ENCODE measurements around the gene GCLC. TPM values are rescaled to one million over a fixed set of nuclear protein-coding genes. Genes with fewer than 3 reads are reported as not detected.

GCLC gene
- total RNA-seq, 1 donor from 2014 or later, result 34.7 TPM

DNA sequence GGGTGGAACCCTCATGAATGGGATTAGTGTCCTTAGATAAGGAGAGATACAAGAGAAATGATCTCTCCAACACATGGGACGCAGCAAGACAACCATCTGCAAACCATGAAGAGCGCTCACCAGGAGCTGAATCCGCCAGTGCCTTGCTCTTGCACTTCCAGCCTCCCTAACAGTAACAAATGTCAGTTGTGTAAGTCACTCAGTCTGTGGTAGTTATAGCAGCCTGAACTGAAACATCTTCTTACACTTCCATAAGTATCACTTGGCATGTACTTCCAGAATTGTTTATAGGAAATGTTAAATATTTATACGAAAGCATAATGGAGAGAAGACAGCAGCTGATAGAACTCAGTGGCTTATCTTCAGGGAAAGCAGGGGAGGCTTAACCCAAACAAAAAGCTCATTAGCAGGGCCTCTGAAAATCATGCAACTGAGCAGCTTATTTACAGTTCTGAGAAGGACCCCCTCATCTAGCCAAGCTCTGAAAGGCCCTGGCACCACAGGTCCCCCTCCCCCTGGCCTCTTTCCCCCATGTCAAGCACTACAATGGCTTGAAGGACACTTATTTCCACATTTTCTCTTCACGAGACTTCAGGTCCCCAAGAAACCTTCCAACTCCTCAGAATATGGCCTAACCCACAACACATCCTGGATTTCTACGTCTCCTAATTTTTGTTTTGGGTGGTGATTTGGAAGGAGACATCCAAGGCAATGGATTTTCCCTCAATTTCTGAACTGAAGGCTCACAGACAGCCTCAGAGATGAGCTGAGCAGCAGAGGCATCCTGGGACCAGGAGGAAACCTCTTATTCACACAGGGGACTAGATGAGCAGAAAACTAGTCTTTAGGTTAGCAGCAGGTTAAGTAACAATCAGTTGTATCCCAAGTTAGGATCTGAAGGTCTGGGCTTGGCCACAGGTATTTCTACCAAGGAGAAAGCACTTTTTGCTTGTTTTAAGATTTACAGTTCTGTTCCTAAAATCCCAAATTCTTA is 49.1 kb downstream of the GCLC start:
- intact Hi-C loops (cut with micrococcal nuclease), result no loop called here

DNA sequence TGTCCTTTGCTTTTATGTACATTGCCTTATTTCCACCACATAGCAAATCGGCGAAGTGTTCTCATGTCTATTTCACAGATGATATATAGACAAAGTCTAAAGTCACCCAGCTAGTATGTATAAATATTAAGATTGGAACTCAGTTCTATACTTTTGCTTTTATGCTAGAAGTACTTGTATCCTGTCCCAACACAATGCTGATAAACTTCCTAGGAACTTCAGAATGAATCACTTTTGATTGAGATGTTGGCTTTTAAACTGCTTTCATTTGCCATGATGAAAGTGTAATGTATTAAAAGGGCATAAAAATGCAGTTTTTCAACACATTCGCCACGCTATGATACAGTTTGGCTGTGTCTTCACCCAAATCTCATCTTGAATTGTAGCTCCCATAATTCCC is 50.8 kb downstream of the GCLC start:
- intact Hi-C loops (cut with micrococcal nuclease), result loop anchor here (5.0 kb wide), 1 partner anchor 298 kb away; no protein-coding TSS in a partner anchor

DNA sequence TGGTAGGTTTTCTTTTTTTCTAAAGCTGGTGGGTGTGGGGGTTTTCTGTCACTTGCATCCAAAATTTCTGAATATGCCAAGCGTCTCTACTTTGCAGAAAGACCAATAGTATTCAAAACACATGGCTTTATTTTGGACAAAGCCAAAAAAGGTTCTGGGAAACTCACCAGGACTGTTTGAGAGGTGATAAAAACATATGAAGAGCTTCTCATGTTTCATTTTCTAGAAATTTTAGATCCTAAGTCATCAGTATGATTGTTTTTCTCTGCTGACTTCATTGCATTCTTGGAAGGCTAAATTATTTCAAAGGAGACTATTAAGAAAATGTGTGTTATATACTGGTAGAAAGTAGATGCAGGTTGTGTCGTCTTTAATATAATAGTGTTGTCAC is 51.3 kb downstream of the GCLC start:
- intact Hi-C loops (cut with micrococcal nuclease), result loop anchor here (1.0 to 5.0 kb wide), 6 partner anchors 51 to 299 kb away; partner anchors contain the start of gene GCLC

DNA sequence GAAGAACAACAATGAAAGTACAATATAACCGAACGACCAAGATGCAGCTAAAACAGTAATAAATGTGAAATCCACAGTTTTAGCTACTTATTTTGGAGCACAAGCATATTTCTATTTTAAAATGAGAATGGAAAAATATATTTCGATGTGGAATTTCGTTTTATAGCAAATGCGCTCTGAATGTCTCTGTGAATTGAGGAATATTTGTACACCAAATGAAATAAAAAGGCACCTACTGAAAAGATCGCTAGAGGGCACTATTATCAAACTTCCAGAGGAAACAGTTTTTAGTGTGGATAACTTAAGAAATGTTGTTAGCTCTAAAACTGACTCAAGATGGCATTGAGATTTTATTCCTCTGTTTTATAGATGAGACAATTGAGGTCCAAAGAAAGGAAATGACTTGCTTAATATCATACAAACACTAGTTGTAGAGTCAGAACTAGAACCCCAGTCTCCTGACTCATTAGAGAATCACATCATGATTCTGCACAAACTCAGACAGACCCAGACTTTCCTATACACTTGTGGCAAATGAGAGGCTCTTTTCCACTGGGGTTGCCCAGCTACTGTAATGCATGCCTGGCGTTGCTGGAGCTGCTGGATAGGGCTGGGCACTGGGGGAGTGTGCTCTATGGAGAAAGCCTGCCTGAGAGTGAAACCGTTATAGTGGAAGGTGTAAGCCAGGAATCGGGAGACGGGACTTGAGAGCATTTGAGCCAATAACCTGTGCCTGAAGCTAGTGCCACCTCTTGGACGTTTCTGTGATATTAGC is 51.9 kb downstream of the GCLC start:
- intact Hi-C loops (cut with micrococcal nuclease), result loop anchor here (1.0 to 5.0 kb wide), 6 partner anchors 52 to 299 kb away; partner anchors contain the start of gene GCLC

DNA sequence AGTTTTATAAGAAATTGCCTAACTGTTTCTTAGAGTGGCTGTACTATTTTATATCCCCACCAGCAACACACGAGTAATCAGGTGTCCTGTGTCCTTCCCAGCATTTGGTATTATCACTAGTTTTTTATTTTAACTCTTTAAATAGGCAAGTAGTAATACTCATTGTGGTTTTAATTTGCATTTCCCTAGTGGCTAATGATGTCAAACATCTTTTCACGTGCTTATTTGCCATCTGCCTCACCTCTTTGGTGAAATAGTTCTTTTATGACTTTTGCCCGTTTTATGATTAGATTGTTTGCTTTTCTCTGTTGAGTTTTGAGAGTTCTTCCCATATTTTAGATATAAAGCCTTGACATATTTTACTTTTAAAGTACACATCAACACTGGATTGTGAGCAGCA is 57.8 kb downstream of the GCLC start:
- intact Hi-C loops (cut with micrococcal nuclease), result no loop called here

DNA sequence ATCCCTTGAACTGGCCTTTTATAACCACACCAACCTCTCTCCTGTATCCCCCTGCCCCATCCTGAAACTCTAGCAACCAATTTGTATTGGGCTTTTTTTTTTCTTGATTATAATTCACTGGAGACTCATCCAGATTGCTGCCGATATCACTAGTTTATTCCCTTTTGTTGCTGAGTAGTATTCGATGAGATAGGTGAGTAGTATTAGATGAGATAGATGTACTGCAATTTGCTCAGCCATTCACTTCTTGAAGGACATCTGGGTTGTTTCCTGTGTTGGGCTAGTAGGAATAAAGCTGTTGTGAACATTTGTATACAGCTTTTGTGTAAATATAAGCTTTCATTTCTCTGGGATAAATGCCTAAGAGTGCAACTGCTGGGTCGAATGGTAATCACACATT is 58.2 kb downstream of the GCLC start:
- intact Hi-C loops (cut with micrococcal nuclease), result no loop called here

DNA sequence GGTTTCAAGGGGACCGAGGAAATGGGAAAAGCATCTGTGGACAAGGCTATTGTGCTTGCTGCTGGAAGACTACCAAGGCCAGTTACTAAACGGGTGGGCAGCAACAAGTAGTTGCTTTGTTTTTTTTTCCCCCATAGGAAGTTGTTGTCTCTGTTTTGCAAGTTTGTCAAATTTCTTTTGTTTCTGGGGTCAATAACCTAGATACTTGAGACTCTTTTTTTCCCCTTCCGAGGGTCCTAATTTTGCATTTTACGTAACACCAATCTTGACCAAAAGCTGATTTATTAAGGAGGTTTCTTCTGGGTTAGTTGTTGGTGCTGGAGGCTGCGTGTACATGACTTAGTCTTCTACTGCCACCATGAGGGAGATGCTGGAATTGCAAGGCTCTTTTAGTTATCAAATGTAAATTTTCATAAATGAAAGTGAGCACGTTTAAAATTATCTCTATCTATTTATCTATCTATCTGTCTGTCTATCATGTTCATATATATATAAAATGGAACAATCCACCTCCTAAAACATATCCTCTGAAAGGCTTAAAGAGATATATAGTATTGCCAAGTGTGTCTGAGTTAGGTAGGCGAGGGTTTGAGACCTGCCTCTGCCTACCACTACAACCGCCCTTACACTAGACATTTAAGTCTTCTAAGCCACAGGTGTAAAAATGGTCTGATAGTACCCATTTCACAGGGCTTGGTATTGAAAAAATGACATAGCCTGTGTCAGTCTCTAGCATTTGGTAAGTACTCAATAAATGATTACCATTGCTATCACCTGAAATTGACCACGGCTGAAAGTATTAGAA is 60.2 kb downstream of the GCLC start:
- intact Hi-C loops (cut with micrococcal nuclease), result loop anchor here (1.0 to 5.0 kb wide), 8 partner anchors 47 to 760 kb away; partner anchors contain the start of gene FBXO9

DNA sequence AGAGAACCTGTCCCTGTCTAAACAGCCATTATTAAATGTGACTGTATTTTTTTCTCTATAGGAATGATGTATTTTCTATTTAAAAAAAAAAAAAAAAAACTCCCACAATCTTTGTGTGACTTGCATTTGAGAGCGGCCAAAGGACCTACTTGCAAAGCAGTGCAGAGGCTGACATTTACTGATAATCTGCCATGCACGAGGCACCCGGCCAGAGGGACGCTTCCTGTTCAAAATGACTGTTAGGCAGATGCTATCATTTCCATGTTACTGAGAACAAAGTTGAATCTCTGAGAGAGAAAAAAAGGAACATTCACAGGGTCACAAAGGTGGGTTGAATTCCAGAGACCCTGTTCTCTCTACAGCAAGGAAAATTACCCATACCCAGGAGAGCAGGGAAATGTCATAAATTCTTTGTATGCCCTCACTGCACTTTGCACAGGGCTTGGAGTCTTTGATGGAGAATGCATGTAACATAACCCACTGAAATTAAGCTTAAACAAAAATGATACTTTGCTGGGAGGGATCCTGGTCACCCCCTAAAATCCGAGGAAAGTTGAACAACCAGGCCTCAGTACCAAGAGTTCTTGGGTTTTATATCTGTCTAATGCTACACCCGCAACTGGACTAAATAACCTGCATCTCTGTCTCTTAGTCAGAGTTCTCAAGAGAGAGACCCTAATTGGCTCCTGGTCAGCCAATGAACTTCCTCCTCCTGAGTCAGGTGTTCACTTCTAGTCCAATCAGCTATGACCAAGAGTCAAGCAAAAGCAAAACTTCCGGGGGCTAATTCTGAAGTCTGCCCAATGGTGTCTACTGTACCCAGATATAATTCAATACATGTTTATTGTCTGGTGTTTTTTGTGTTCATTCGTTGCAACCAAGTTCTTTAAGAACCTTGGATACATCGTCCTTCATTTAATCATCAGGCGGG is 61.2 kb downstream of the GCLC start:
- intact Hi-C loops (cut with micrococcal nuclease), result loop anchor here (1.0 to 5.0 kb wide), 8 partner anchors 46 to 759 kb away; partner anchors contain the start of gene FBXO9

DNA sequence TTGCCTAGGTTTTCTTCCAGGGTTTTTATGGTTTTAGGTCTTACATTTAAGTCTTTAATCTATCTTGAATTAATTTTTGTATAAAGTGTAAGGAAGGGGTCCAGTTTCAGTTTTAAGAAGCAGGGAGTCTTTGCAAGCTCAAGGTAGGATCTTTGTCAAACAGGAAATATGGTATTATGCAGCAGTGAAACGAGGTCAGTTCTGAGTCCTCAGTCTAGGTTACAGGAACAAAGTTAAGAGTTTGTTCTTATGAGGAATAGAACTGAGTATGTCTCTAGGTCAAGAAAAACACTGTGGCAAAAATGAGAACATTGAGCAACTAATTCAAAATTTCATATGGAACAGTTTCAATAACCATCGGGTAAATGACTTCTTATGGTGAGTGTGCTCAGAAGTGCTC is 63.6 kb downstream of the GCLC start:
- intact Hi-C loops (cut with micrococcal nuclease), result loop anchor here (5.0 kb wide), 4 partner anchors 44 to 294 kb away; no protein-coding TSS in a partner anchor

DNA sequence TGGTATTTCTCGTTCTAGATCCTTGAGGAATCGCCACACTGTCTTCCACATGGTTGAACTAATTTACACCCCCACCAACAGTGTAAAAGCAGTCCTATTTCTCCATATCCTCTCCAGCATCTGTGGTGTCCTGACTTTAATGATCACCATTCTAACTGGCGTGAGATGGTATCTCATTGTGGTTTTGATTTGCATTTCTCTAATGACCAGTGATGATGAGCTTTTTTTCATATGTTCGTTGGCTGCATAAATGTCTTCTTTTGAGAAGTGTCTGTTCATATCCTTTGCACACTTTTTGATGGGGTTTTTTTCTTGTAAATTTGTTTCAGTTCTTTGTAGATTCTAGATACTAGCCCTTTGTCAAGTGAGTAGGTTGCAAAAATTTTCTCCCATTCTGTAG is 64.1 kb downstream of the GCLC start:
- intact Hi-C loops (cut with micrococcal nuclease), result loop anchor here (5.0 kb wide), 4 partner anchors 43 to 293 kb away; no protein-coding TSS in a partner anchor

DNA sequence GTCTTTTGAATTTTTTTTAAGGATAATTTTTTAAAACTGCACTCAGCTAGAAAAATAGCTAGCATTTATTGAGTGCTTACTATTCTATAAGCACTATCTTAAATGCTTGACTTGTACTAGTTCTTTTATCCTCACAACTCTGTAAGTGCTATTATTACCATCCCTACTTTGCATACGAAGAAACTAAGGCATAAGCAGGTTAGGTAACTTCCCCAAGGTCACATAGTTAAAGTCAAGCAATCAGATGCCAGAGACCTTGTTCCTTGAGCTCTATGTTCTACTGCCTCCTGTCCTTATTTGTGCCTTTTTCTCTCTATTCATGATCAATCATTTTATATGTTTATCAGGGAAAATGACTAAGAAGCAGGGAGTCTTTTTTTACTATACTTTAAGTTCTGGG is 65.0 kb downstream of the GCLC start:
- intact Hi-C loops (cut with micrococcal nuclease), result loop anchor here (5.0 kb wide), 4 partner anchors 43 to 293 kb away; no protein-coding TSS in a partner anchor

DNA sequence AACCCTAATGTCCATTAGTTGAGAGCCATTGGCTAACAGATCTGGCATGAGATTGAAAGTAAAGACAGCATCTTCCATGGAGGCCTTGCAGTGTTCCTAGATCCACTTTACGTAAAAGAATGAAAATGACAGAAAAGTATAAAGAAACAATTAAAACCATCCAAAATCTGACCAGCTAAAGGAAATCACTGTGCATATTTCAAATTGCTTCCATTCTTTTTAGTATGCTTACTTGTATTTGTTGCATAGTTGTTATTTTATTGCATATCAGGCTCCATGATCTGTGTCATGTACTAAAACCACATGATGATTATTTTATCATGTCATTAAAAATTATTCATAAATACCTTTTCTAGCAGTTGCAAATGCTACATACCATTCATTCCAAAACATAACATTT is 67.9 kb downstream of the GCLC start:
- intact Hi-C loops (cut with micrococcal nuclease), result no loop called here

DNA sequence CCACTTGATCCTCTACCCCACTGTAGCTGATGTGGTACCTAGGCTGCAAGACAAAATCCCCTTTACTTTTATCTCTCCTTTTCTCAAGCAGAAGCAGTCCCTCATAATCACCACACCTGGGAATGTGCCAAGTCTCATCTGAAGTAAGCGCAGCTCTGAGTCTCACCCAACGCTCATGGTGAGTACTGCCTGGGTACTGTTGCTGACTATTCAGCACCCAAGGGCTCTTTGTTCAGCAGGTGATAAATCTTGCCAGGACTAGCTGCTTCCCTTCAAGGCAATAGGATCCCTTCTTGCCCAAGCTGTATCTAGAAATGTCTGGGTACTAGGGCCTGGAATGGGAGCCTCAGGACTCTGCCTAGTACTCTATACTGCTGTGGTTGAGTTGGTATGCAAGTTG is 70.9 kb downstream of the GCLC start:
- intact Hi-C loops (cut with micrococcal nuclease), result no loop called here

DNA sequence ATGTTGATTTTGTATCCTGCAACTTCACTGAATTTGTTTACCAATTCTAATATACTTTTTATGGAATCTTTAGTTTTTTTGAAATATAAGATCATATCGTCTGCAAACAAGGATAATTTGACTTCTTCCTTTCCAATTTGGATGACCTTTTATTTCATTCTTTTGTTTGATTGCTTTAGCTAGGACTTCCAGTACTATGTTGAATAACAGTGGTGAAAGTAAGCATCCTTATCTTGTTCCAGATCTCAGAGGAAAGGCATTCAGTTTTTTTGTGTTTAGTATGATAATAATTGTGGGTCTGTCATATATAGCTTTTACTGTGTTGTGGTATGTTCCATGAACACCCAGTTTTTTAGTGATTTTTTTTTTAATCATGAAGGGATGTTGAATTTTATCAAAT is 75.7 kb downstream of the GCLC start:
- intact Hi-C loops (cut with micrococcal nuclease), result no loop called here

DNA sequence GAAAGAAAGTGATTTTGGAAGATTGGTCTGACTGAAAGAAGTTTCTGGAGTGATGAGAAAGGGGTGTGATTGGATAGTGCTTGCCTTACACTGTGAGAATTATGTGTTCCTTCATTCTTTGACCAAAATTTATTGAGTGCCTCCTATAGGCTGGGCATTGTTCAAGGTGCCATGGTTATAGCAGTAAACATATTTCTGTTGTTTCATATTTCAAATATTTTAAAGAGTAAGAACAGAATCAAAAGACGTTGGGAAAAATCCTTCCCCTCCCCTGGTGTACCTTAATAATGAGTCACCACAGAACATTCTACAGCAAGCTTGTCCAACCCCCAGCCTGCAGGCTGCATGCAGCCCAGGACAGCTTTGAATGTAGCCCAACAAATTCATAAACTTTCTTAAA is 78.6 kb downstream of the GCLC start:
- intact Hi-C loops (cut with micrococcal nuclease), result no loop called here

DNA sequence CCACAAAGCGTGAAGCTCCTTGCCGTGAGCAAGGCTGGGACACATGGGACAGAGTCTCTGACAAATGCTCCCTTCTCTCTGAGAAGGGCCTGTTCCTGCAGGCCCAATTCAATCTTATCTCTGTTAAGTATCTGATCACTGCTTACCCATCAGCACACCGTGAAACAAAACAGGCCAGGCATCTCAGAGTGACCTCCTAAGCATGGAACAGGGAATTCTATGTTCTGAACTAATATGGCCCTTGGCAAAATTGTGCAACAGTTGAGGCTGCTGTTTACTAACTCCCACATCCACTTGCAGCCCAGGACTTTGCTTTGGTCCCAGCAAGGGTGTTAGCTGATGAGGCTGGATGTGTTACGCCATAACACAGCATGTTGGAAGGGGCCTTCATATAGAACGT is 79.2 kb downstream of the GCLC start:
- intact Hi-C loops (cut with micrococcal nuclease), result no loop called here

DNA sequence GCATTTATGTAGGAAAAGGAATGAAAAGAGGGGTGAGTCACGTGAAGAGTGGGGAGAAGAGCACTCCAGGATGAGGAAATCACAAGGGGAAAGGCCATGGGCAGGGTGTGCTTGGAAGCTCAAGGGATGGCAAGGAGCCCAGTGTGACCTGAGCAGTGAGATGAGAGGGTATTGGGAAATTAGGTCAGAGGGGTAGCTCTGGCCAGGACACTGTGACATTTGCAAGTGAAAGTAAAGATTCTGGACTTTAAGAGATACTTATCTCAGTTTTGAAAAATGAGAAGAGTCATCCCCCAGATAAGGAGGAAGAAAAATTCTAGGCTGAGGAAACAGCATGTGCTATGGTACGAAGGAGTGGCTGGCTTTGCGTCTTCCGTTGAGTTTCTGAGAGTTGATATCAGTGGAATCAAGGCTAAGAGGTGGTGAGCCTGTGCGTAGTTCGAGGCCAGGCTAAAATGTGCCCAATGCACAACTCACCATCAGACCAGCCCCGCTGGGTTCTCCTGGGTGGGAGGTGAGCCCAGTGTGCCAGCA is 79.9 kb downstream of the GCLC start:
- intact Hi-C loops (cut with micrococcal nuclease), result no loop called here

DNA sequence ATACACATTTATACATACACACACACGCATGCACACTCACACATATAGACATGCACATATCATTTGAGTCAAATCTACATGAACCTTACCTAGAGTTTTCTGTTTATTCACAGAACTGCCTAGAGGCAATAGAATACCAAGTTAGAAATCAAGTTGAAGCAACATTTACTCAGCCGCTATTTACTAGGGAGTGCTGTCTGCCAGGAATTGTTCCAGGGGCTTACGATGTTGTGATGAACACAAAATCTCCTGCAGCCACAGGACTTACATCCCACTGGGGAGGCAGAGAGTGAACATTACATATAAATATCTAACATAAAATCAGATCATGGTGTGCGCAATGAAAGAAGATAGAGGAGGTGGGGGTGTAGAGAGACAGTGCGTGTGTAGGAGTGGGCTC is 80.4 kb downstream of the GCLC start:
- intact Hi-C loops (cut with micrococcal nuclease), result no loop called here

DNA sequence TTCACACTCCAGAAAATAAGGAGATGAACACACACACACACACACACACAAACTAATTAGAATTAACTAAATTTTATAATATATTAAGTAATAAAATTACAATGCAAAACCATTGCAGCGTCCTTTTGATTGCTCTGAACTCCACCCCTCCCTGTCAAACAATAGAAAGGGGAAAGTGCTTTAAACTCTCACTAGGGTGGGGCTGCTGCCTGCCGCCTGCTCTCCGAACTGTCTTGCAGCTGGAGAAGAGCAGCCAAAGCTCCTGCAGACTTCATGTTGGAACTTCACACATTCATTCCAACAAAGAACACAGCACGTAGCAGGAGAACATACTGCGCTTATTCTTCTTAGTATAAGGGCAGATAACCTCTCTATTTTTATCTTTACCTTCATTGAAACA is 83.2 kb downstream of the GCLC start:
- intact Hi-C loops (cut with micrococcal nuclease), result no loop called here

Measured in T-helper 2 cell treated with Interferon-gamma antibody and Interleukin-4, amounts not matched to agents 100 ng/mL and 5 ng/mL, for 36 hours (primary cell).